GM19395 (cell line): ENCODE results near the gene SCTR.

Experiments used
- ATAC-seq: cut with Tn5 transposase; IDR thresholded peaks from one replicate; pipeline ENCODE4 v1.9.1; 2021; ENCODE audit warnings: mild to moderate bottlenecking, moderate library complexity; ENCODE audit not compliant: unreplicated experiment

The SCTR gene

GRCh38 chr2:119475857-119476244 is 48.4 kb downstream of the SCTR start:
- no peak for ATAC-seq

GRCh38 chr2:119475225-119475856 is 48.9 kb downstream of the SCTR start:
- no peak for ATAC-seq

- ATAC-seq, result no peak
Observed at GRCh38 chr2:119474371-119475224, 49.7 kb downstream of the SCTR start.

- no peak for ATAC-seq
Observed at GRCh38 chr2:119473621-119474370, 50.5 kb downstream of the SCTR start.

- ATAC-seq, result no peak
Observed at GRCh38 chr2:119472749-119473148, 51.5 kb downstream of the SCTR start.

- ATAC-seq, result no peak
Observed at GRCh38 chr2:119469661-119470297, 54.5 kb downstream of the SCTR start.

- ATAC-seq, result no peak
Observed at GRCh38 chr2:119469131-119469530, 55.2 kb downstream of the SCTR start.

GRCh38 chr2:119468154-119468955 is 55.9 kb downstream of the SCTR start:
- no peak for ATAC-seq

GRCh38 chr2:119466373-119466772 is 57.9 kb downstream of the SCTR start:
- ATAC-seq, result no peak

GRCh38 chr2:119465687-119466086 is 58.6 kb downstream of the SCTR start:
- no peak for ATAC-seq

- no peak for ATAC-seq
Observed at GRCh38 chr2:119464981-119465380, 59.3 kb downstream of the SCTR start.

- ATAC-seq, result no peak
Observed at GRCh38 chr2:119463990-119464389, 60.3 kb downstream of the SCTR start.

- no peak for ATAC-seq
Observed at GRCh38 chr2:119463136-119463535, 61.1 kb downstream of the SCTR start.

- ATAC-seq, result no peak
Observed at GRCh38 chr2:119462574-119462973, 61.7 kb downstream of the SCTR start.

GRCh38 chr2:119461811-119462210 is 62.5 kb downstream of the SCTR start:
- ATAC-seq, result no peak

GRCh38 chr2:119460076-119460475 is 64.2 kb downstream of the SCTR start:
- ATAC-seq, result no peak

- ATAC-seq, result no peak
Observed at GRCh38 chr2:119455066-119455718, 69.1 kb downstream of the SCTR start.

- no peak for ATAC-seq
Observed at GRCh38 chr2:119453972-119454593, 70.2 kb downstream of the SCTR start.

- ATAC-seq, result no peak
Observed at GRCh38 chr2:119451336-119452050, 72.8 kb downstream of the SCTR start.
